ENCODE measurements around the gene PIP4K2C. TPM values are rescaled to one million over a fixed set of nuclear protein-coding genes. Genes with fewer than 3 reads are reported as not detected.

PIP4K2C gene
- total RNA-seq (10 to 100 TPM; 20.1 to 29.7 (median 21.9) TPM), polyA plus RNA-seq (10 to 100 TPM; 18.5 to 29.7 TPM), total RNA-seq (22.9 reads per million, percentile 53 among the genes with 10 or more reads in this experiment)

DNA sequence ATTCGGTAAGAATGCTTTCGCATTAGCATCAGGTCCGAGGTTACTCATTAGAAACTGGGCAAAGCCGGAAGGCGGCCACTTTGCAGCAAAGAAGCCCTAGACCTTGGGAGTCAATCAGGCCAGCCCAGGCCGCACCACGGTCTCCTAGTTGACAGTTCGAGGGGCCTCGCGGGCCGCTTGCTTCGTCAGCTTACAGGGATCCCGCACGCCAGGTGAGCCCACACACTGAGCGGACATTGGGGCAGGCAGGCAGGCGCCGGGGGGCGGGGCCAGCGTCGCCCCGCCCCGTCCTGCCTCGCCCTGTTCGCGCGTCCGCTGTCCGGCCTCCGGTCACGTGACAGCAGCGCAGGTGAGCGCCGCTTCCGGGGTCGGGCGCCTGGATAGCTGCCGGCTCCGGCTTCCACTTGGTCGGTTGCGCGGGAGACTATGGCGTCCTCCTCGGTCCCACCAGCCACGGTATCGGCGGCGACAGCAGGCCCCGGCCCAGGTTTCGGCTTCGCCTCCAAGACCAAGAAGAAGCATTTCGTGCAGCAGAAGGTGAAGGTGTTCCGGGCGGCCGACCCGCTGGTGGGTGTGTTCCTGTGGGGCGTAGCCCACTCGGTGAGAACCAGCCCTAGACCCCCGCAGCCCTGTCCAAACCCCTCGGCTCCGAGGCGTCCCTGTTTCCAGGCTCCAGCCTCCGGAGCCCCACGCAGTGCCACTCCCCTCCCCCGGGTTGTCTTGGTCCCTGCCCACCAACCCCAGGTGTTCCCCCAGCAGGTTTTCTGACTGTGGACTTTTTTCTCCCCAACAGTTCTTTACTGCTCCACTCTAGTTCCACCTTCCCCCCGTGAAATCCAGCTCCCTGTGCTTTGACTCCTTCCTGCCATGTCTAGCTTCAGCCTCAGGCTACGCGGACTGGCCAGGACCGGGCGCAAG, at the start of gene PIP4K2C:
Gene PIP4K2C (plus strand): TSS at position 329 of the 918 bp plus-strand sequence. CDS start 98 bp downstream, at position 427.
- H3K27me3 ChIP-seq (ENCODE audit: control insufficient read depth in 2 of 2, insufficient read depth in 2 of 2, low read length in 2 of 2): no peaks in the 10 kb centered on the region
- peak within 1 kb of the TSS; percentile 79 to 94 (median 91) for H3K27ac Mint-ChIP-seq
- DNase-seq: peak; percentile 49 to 79 (median 65)
- H3K4me3 ChIP-seq (ENCODE audit: low read length): peak within 1 kb of the TSS; percentile 83
- peaks cover 0 to 20% (median 2%) of the 10 kb centered on the region in 3 experiments for H3K36me3 ChIP-seq (ENCODE audit: control insufficient read depth in 2 of 3, insufficient read depth in 3 of 3, low read length in 3 of 3)
- H3K4me1 Mint-ChIP-seq: peaks cover 24 to 35% (median 26%) of the 10 kb centered on the region in 7 donors
- peaks cover 0 to under 1% (median 0%) of the 10 kb centered on the region in 5 donors for H3K27me3 Mint-ChIP-seq
- ATAC-seq: peak; percentile 95
- no peaks in the 10 kb centered on the region for H3K9me3 ChIP-seq (ENCODE audit: control insufficient read depth in 2 of 3, low read length in 3 of 3)
- H3K4me1 ChIP-seq (ENCODE audit: control insufficient read depth in 2 of 2, insufficient read depth in 2 of 2, low read length in 2 of 2): peaks cover 14 to 21% of the 10 kb centered on the region in 2 donors
- H3K4me3 Mint-ChIP-seq: peak within 1 kb of the TSS; percentile 84 to 92 (median 89)
- H3K9me3 Mint-ChIP-seq: no peaks in the 10 kb centered on the region
- CTCF ChIA-PET: interaction anchor here (0.6 to 1.1 kb wide), 4 partner anchors 8 to 150 kb away, joined by 3 to 4 read pairs (median 3); partner anchors contain the start of gene DDIT3
- H3K36me3 Mint-ChIP-seq: peaks cover 0 to 10% (median 0%) of the 10 kb centered on the region in 5 donors
- intact Hi-C loops (cut with micrococcal nuclease): loop anchor here (1.0 to 2.0 kb wide), 8 partner anchors 8 to 150 kb away; partner anchors contain the start of genes DCTN2 (in 2 of the 2), DTX3 (in 2 of the 2) and DDIT3 (in 1 of the 2)
- peak within 1 kb of the TSS; percentile 76 for H3K27ac ChIP-seq (ENCODE audit: low read depth, low read length)
- POLR2A ChIA-PET: interaction anchor here (0.7 to 1.9 kb wide), 15 partner anchors 10 to 1020 kb away, joined by 3 to 8 read pairs (median 4); partner anchors contain the start of genes DDIT3 and DTX3

DNA sequence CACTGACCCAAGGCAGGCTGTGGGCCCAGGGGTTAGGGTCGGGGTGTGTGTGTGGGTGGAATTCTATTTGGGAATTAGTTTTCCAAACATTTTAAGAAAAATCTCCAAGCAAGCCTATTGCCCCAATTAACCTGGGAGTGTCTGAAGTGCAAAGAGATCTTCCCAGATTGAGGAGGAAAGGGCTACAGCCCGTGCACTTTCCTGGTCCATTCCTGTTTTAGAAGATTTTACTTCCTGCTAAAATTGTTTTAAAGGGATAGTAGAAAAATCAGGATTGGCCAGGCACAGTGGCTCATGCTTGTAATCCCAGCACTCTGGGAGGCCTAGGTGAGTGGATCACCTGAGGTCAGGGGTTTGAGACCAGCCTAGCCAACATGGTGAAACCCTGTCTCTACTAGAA, 49.3 kb upstream of the PIP4K2C start:
- H3K27me3 ChIP-seq (ENCODE audit: control insufficient read depth in 2 of 2, insufficient read depth in 2 of 2, low read length in 2 of 2): no peaks in the 10 kb centered on the region
- ATAC-seq (no peak), DNase-seq (no peak)
- no peaks in the 10 kb centered on the region for H3K9me3 ChIP-seq (ENCODE audit: control insufficient read depth in 2 of 3, low read length in 3 of 3)
- no peak overlapping the region for H3K4me3 ChIP-seq (ENCODE audit: low read length)
- no peak overlapping the region for H3K4me3 Mint-ChIP-seq
- H3K27me3 Mint-ChIP-seq: no peaks in the 10 kb centered on the region
- H3K4me1 ChIP-seq (ENCODE audit: control insufficient read depth in 2 of 2, insufficient read depth in 2 of 2, low read length in 2 of 2): peaks cover 8 to 10% of the 10 kb centered on the region in 2 donors
- no peak overlapping the region for H3K27ac ChIP-seq (ENCODE audit: low read depth, low read length)
- peaks cover 0 to 16% (median 0%) of the 10 kb centered on the region in 3 experiments for H3K36me3 ChIP-seq (ENCODE audit: control insufficient read depth in 2 of 3, insufficient read depth in 3 of 3, low read length in 3 of 3)
- peaks cover 0 to 10% (median 6%) of the 10 kb centered on the region in 5 donors for H3K36me3 Mint-ChIP-seq
- ChIA-PET CTCF (no interaction called here), POLR2A (interaction anchor here (1.5 kb wide), 2 partner anchors 56 to 62 kb away, joined by 3 to 4 read pairs; partner anchors contain the start of gene ARHGAP9)
- no peak overlapping the region for H3K27ac Mint-ChIP-seq
- intact Hi-C loops (cut with micrococcal nuclease): no loop called here
- no peaks in the 10 kb centered on the region for H3K9me3 Mint-ChIP-seq
- peaks cover 22 to 41% (median 33%) of the 10 kb centered on the region in 7 donors for H3K4me1 Mint-ChIP-seq

DNA sequence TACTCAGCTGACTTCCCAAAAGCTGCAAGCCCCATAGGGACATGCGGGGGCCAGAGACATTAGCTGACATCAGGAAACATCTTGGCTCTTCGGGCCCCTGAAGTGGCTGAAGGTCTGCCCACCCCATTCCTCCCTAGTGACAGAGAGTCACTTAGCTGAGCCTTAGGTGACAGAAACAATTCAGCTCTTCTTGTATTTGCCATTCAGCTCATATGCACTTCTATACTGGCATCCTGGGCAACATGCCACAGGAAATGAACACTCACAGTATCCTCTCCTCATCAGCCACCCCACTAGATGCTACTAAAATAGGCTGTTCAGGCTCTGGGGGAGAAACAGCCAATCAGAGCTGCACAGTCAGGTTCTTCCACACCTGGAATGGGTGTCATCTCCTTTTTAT, 47.4 kb upstream of the PIP4K2C start:
- Mint-ChIP-seq H3K36me3 (peaks cover 0 to 7% (median 3%) of the 10 kb centered on the region in 5 donors), H3K27me3 (peaks cover 0 to 9% (median 0%) of the 10 kb centered on the region in 5 donors), H3K4me3 (no peak overlapping the region), H3K9me3 (no peaks in the 10 kb centered on the region), H3K4me1 (peaks cover 30 to 51% (median 39%) of the 10 kb centered on the region in 7 donors), H3K27ac (peak overlapping the region in 5 of 9 donors; percentile 22 to 87 (median 52))
- ChIA-PET POLR2A (interaction anchor here (0.6 to 1.0 kb wide), 3 partner anchors 13 to 205 kb away, joined by 3 read pairs; no protein-coding TSS in a partner anchor), CTCF (no interaction called here)
- H3K27me3 ChIP-seq (ENCODE audit: control insufficient read depth in 2 of 2, insufficient read depth in 2 of 2, low read length in 2 of 2): no peaks in the 10 kb centered on the region
- intact Hi-C loops (cut with micrococcal nuclease): no loop called here
- no peak overlapping the region for H3K4me3 ChIP-seq (ENCODE audit: low read length)
- DNase-seq: no peak
- peak overlapping the region; percentile 24 for H3K27ac ChIP-seq (ENCODE audit: low read depth, low read length)
- peaks cover 10 to 12% of the 10 kb centered on the region in 2 donors for H3K4me1 ChIP-seq (ENCODE audit: control insufficient read depth in 2 of 2, insufficient read depth in 2 of 2, low read length in 2 of 2)
- H3K36me3 ChIP-seq (ENCODE audit: control insufficient read depth in 2 of 3, insufficient read depth in 3 of 3, low read length in 3 of 3): peaks cover 0 to 12% (median 0%) of the 10 kb centered on the region in 3 experiments
- no peaks in the 10 kb centered on the region for H3K9me3 ChIP-seq (ENCODE audit: control insufficient read depth in 2 of 3, low read length in 3 of 3)
- ATAC-seq: no peak

DNA sequence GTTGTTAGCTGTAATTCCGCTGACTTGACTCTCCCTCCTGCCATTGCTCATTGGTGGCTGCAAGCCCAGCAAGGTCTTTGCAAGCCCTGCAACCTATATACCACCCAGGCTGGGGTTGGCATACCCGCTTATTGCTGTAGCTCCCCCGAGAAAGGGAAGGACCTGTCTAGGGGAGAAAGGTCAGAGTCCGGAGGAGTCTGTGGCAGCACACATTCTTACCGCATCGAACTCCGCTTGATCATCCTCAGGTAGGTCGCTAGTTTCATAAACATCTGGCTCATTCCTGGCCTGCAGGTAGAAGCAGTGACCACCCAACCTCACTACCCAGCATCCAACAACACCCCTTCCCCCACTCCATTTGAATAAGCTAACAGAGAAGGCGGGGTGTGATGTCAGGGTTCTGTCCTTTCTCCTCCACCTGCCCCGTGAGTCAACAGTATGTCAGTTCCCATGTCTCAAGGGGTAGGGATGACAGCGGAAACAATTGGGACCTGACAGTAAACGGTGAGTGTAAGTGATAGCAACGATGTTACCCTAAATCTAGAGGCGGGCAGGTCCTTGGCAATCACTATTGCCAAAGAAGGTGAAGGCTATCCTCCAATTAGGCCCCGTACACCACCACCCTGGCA, 45.1 kb upstream of the PIP4K2C start:
- H3K36me3 ChIP-seq (ENCODE audit: control insufficient read depth in 2 of 3, insufficient read depth in 3 of 3, low read length in 3 of 3): peaks cover 0 to 4% (median 0%) of the 10 kb centered on the region in 3 experiments
- Mint-ChIP-seq H3K27ac (peak overlapping the region; percentile 85 to 96 (median 92)), H3K27me3 (peaks cover 0 to 25% (median 0%) of the 10 kb centered on the region in 5 donors), H3K4me3 (peak overlapping the region; percentile 88 to 100 (median 98)), H3K4me1 (peaks cover 28 to 65% (median 49%) of the 10 kb centered on the region in 7 donors), H3K9me3 (no peaks in the 10 kb centered on the region), H3K36me3 (peaks cover 0 to 5% (median 0%) of the 10 kb centered on the region in 5 donors)
- intact Hi-C loops (cut with micrococcal nuclease): loop anchor here in 1 of 2 donors (1.0 to 2.0 kb wide), 2 partner anchors 45 to 59 kb away; partner anchors contain the start of gene PIP4K2C
- ATAC-seq (no peak), DNase-seq (no peak)
- CTCF ChIA-PET: interaction anchor here (0.6 kb wide), 1 partner anchor 912 kb away, joined by 3 read pairs; no protein-coding TSS in a partner anchor
- H3K9me3 ChIP-seq (ENCODE audit: control insufficient read depth in 2 of 3, low read length in 3 of 3): no peaks in the 10 kb centered on the region
- peaks cover 10 to 16% of the 10 kb centered on the region in 2 donors for H3K4me1 ChIP-seq (ENCODE audit: control insufficient read depth in 2 of 2, insufficient read depth in 2 of 2, low read length in 2 of 2)
- POLR2A ChIA-PET: interaction anchor here (0.6 to 2.6 kb wide), 8 partner anchors 21 to 152 kb away, joined by 3 to 7 read pairs (median 4); partner anchors contain the start of genes DDIT3 and GLI1
- H3K27me3 ChIP-seq (ENCODE audit: control insufficient read depth in 2 of 2, insufficient read depth in 2 of 2, low read length in 2 of 2): no peaks in the 10 kb centered on the region
- H3K27ac ChIP-seq (ENCODE audit: low read depth, low read length): peak overlapping the region; percentile 88
- peak overlapping the region; percentile 74 for H3K4me3 ChIP-seq (ENCODE audit: low read length)

DNA sequence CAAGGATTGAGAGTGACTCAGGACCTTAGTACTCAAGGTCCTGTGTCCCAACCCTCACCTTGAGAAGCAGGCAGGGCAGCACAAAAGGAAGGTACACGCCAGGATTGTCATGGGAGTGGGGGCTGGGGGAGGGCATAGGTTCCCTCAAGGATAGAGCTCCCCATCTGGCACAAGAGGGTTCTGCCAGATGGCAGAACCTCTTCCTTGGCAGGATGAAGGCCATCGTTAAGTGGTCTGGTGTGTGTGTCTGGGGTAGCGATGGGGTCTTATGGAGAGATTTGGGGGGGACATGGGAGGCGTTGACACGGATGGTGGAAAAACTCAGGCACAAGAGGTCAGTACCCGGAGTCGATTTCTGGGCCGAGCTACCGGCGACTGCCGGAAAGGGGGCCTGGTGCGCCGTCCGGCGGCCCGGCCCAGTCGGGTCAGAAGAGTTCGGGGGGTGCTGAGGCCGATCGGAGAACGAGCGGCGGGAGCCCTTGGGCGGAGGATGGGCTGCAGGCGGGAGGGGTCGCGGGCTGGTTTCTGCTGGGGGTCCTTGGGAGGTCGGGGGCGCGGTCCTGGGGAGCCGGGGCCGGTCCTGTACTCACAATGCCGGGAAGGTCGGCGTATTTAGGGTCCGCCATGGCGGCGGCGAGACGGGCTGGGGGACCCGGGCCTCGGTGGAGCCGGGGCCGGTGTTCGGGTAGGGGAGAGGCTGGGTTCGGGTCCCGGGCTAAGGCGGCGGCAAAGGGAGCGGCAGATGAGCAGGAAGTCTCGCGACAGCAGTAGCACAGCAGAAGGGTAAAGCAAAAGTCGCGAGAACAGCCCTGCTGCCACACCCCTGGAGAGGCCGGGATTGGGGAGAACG, 44.3 kb upstream of the PIP4K2C start, which contains the start of gene DCTN2:
Gene DCTN2 (minus strand): TSS at position 755 of the 850 bp plus-strand sequence. CDS start 129 bp downstream, at position 626.
- no peaks in the 10 kb centered on the region for H3K27me3 ChIP-seq (ENCODE audit: control insufficient read depth in 2 of 2, insufficient read depth in 2 of 2, low read length in 2 of 2)
- peaks cover 10 to 16% of the 10 kb centered on the region in 2 donors for H3K4me1 ChIP-seq (ENCODE audit: control insufficient read depth in 2 of 2, insufficient read depth in 2 of 2, low read length in 2 of 2)
- ATAC-seq (peak; percentile 98), DNase-seq (peak; percentile 63 to 94 (median 88))
- peak within 1 kb of the TSS; percentile 74 for H3K4me3 ChIP-seq (ENCODE audit: low read length)
- H3K27ac ChIP-seq (ENCODE audit: low read depth, low read length): peak within 1 kb of the TSS; percentile 88
- H3K9me3 Mint-ChIP-seq: no peaks in the 10 kb centered on the region
- peaks cover 28 to 64% (median 55%) of the 10 kb centered on the region in 7 donors for H3K4me1 Mint-ChIP-seq
- H3K36me3 Mint-ChIP-seq: peaks cover 0 to 5% (median 0%) of the 10 kb centered on the region in 5 donors
- H3K27me3 Mint-ChIP-seq: peaks cover 0 to 28% (median 0%) of the 10 kb centered on the region in 5 donors
- ChIA-PET CTCF (interaction anchor here (0.8 kb wide), 1 partner anchor 88 kb away, joined by 4 read pairs; no protein-coding TSS in a partner anchor), POLR2A (interaction anchor here (0.6 to 2.6 kb wide), 11 partner anchors 20 to 151 kb away, joined by 3 to 7 read pairs (median 3); partner anchors contain the start of genes DDIT3 and GLI1)
- H3K36me3 ChIP-seq (ENCODE audit: control insufficient read depth in 2 of 3, insufficient read depth in 3 of 3, low read length in 3 of 3): peaks cover 0 to 4% (median 0%) of the 10 kb centered on the region in 3 experiments
- H3K9me3 ChIP-seq (ENCODE audit: control insufficient read depth in 2 of 3, low read length in 3 of 3): no peaks in the 10 kb centered on the region
- intact Hi-C loops (cut with micrococcal nuclease): loop anchor here (1.0 to 2.0 kb wide), 7 partner anchors 26 to 195 kb away; partner anchors contain the start of genes DDIT3 (in 2 of the 2), GLI1 (in 2 of the 2) and PIP4K2C (in 2 of the 2)
- H3K4me3 Mint-ChIP-seq: peak within 1 kb of the TSS; percentile 88 to 100 (median 98)
- peak within 1 kb of the TSS; percentile 85 to 96 (median 92) for H3K27ac Mint-ChIP-seq
